Measurements from ENCODE around the gene GPD2.

DNA sequence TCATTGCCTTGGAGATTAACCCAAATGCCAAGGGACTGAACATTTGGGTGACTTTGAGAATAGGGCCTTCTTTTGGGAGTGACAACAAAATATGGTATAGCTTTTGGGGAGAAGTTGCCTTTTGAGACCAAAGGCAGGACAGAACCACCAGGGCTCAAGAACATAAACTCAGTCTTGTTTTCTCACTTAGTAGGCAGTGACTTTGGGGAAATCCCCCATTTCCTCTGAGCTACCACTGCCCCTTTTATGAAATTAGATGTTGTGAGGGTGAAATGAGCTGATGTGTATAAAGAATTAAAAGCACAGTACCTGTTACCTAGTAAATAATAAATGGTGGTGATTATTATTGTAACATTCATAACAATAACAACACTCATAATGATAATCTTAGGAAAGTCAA is 36.5 kb downstream of the GPD2 start:
- TF ChIP-seq, protein P1, sequence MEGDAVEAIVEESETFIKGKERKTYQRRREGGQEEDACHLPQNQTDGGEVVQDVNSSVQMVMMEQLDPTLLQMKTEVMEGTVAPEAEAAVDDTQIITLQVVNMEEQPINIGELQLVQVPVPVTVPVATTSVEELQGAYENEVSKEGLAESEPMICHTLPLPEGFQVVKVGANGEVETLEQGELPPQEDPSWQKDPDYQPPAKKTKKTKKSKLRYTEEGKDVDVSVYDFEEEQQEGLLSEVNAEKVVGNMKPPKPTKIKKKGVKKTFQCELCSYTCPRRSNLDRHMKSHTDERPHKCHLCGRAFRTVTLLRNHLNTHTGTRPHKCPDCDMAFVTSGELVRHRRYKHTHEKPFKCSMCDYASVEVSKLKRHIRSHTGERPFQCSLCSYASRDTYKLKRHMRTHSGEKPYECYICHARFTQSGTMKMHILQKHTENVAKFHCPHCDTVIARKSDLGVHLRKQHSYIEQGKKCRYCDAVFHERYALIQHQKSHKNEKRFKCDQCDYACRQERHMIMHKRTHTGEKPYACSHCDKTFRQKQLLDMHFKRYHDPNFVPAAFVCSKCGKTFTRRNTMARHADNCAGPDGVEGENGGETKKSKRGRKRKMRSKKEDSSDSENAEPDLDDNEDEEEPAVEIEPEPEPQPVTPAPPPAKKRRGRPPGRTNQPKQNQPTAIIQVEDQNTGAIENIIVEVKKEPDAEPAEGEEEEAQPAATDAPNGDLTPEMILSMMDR (IDR thresholded peaks at IDR 0.05 in 4 of 5, conservative IDR thresholded peaks at IDR 0.05 in 1 of 5), result no peak
- TF ChIP-seq POLR2A (IDR thresholded peaks at IDR 0.05), result no peak
